AG09309 (cell line): ENCODE data around the gene NOC2L.

Experiments
- DNase-seq: peaks from one replicate; pipeline ENCODE4 v3.0.0-alpha.2; 2010; ENCODE audit warnings: low read depth
- H3K4me3 ChIP-seq: 2 replicates; pipeline ENCODE4 v1.5.1; 2011; ENCODE audit warnings: mild to moderate bottlenecking, low read depth, low read length, moderate library complexity; ENCODE audit not compliant: control insufficient read depth
- TF ChIP-seq, protein P1 (sequence below): IDR thresholded peaks from 2 replicates; pipeline ENCODE4 v1.5.1; 2011; ENCODE audit warnings: mild to moderate bottlenecking, low read depth, low read length, inconsistent platforms; ENCODE audit not compliant: insufficient read depth, control insufficient read depth; ENCODE audit errors: missing control alignments

NOC2L gene

DNA sequence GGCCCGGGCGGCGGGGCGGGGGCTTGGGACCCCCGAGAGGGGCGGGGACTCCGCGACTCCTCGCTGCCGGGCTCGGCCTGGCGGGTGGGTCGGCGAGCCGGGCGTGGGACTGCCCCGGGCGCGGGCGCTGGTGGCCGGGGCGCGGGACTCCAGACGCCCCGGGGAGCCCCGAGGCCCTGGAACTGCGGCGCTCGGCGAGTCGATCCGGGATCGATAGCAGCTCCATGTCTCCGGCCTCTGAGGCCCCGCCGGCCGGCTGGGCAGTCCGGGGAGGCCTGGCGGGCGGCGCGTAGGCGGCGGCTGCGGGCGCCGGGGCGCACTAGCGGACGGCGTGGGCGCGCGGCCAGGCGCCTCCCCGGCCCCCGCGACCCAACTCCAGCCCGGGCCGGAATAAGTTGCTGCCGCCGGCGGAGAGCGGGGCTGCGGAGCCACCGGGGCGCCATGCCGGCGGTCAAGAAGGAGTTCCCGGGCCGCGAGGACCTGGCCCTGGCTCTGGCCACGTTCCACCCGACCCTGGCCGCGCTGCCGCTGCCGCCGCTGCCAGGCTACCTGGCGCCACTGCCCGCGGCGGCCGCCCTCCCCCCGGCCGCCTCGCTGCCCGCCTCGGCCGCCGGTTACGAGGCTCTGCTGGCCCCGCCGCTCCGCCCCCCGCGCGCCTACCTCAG lies 34.9 kb downstream of the NOC2L start:
- peak overlapping the region; percentile 70 for H3K4me3 ChIP-seq
- DNase-seq: no peak
- TF ChIP-seq, protein P1, sequence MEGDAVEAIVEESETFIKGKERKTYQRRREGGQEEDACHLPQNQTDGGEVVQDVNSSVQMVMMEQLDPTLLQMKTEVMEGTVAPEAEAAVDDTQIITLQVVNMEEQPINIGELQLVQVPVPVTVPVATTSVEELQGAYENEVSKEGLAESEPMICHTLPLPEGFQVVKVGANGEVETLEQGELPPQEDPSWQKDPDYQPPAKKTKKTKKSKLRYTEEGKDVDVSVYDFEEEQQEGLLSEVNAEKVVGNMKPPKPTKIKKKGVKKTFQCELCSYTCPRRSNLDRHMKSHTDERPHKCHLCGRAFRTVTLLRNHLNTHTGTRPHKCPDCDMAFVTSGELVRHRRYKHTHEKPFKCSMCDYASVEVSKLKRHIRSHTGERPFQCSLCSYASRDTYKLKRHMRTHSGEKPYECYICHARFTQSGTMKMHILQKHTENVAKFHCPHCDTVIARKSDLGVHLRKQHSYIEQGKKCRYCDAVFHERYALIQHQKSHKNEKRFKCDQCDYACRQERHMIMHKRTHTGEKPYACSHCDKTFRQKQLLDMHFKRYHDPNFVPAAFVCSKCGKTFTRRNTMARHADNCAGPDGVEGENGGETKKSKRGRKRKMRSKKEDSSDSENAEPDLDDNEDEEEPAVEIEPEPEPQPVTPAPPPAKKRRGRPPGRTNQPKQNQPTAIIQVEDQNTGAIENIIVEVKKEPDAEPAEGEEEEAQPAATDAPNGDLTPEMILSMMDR: no peak

DNA sequence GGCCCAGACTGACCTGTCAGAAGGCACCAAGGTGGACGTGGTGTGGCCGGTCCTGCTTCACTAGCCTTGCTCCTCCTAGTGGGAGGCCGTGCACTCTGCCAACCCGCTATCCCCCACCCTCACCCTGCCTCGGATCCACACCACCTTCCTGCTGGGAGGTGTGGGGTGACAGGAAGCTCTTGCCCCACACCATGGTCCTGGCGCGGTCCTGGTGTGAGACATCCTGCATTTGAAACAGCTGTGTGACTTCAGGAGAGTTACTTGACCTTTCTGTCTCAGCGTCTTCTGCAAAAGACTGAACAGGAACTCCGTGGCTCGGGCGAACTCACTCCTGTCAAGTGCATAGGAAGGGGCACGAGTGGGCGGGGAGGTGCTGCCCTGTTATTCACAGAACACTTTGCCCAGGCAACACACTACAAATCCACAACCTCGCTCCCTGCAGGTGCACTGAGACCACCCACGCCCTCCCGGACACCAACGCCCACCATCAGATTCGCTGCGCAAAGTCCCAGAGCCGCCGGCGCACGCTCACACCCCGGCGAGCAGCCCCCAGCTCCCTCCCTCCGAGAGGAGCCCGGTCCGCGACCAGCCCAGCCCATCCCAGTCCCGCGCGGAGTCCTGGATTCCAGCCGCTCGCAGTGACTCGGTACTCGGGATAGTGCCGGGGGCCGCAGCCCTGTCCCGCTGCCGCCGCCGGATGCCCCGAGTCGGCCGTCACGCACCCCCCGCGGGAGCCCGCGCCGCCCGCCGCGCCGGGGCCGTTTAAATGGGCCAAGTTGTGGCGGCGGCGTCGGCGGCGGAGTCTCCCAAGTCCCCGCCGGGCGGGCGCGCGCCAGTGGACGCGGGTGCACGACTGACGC lies 35.7 kb downstream of the NOC2L start, which contains the start of gene SAMD11:
Gene SAMD11 (plus strand): TSS at position 793 of the 860 bp plus-strand sequence. CDS start 509 bp downstream, outside the sequence.
- H3K4me3 ChIP-seq: peak within 1 kb of the TSS; percentile 70
- peak; percentile 46 for DNase-seq
- TF ChIP-seq, protein P1: no peak

DNA sequence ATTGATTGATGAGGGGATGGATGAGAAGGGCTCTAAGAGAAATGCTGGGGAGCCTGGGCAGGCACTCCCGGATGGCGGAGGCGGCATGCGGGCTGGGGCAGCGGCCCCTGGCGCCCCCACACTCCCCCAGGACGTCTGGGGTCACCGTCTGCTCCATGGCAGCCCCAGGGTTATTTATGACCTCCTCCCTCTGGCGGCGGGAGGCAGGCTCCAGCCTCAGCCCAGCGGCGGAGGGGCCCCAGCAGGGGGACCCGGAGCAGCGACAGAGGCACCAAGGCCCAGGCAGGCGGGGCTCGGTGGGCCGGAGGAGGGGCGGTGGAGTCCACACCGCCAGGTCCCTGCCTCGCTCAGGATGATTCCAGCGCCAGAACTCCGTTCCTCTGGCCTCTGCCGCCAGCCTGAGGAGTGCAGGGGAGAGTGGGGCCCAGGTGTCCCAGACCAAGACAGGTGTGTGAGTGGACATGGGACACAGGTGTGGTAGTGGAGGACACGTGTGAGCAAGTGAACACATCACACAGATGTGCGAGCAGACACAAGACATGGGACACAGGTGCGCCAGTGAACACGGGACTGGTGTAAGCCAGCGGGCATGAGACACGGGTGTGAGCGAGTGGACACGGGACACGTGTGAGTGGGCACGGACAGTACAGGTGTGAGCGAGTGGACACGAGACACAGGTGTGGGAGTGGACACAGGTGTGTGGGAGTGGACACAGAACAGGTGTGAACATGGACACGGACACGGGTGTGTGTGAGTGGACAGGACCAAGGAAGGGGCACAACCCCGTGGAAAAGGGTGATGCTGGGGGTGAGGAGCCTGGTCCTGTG lies 37.8 kb downstream of the NOC2L start:
- DNase-seq: no peak
- H3K4me3 ChIP-seq: no peak overlapping the region; the same call in 1 of the 2 replicates
- TF ChIP-seq, protein P1: peak; percentile 51

DNA sequence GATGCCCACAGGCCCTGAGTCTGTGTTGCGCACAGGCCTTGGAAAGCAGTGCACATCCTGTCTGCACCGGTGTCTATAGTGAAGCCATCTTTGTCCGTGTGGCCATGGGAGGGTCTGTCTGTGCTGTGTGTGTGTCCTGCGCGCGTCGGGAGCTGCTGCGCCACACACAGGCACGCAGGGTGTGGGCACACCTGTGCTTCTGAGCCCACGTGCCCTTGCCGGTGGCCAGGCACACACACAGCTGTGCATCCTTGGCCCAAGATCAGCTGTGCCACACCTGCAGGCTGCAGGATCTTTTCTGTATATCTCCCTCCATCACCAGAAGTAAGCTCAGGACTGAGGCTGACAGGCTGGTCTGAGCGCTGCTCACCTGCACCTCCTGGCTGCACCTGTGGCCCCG lies 38.5 kb downstream of the NOC2L start:
- DNase-seq: no peak
- TF ChIP-seq, protein P1: no peak
- H3K4me3 ChIP-seq: no peak overlapping the region

DNA sequence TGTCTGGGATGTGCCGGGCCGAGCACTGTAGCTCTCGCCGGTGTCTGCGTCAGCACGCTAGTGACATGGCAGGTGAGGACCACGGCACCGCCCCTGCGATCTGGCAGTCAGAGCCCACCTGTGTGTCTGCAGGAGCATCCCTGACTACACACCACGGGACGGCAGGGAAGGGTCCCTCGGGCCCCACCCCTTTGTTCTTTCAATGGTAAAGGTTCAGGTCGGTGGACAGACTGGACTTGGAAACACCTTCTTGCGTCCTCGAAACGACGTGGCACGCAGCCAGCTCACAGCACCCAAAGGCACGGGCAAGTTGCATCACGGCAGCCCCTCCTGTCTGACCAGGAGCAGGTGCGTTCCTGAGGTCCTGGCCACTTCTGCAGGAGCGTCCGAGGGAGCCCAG lies 39.0 kb downstream of the NOC2L start:
- DNase-seq: no peak
- H3K4me3 ChIP-seq: no peak overlapping the region

More for the DNA sequence above, 39.0 kb downstream of the NOC2L start:
- TF ChIP-seq, protein P1: no peak
